IPS-18c (cell line): ENCODE data around the gene TMEM213.

Experiments used
- H3K4me3 ChIP-seq: 2 replicates; pipeline ENCODE4 v1.7.0; 2013; ENCODE audit warnings: low read depth, mild to moderate bottlenecking, low read length, moderate library complexity; ENCODE audit not compliant: insufficient read depth
- H3K9me3 ChIP-seq: one replicate; pipeline ENCODE4 v1.6.1; 2013; ENCODE audit warnings: mild to moderate bottlenecking, low read length, moderate library complexity; ENCODE audit not compliant: control insufficient read depth, insufficient read depth

TMEM213 gene

GRCh38 chr7:138880881-138881578, 83.2 kb downstream of the TMEM213 start:
- peaks cover 2% of the 10 kb centered on the region for H3K9me3 ChIP-seq
- H3K4me3 ChIP-seq: no peak overlapping the region

- Histone ChIP-seq H3K4me3 (no peak overlapping the region), H3K9me3 (peaks cover 2% of the 10 kb centered on the region)
These were observed 83.9 kb downstream of the TMEM213 start for GRCh38 chr7:138881579-138882188.

GRCh38 chr7:138882249-138882648, 84.5 kb downstream of the TMEM213 start:
- no peak overlapping the region for H3K4me3 ChIP-seq
- peaks cover 2% of the 10 kb centered on the region for H3K9me3 ChIP-seq

- H3K9me3 ChIP-seq: peaks cover 2% of the 10 kb centered on the region
- no peak overlapping the region for H3K4me3 ChIP-seq
These were observed 87.8 kb downstream of the TMEM213 start for GRCh38 chr7:138885383-138886147.

GRCh38 chr7:138886501-138886917, 88.7 kb downstream of the TMEM213 start:
- H3K4me3 ChIP-seq: no peak overlapping the region
- H3K9me3 ChIP-seq: no peaks in the 10 kb centered on the region

GRCh38 chr7:138887085-138887710, 89.4 kb downstream of the TMEM213 start:
- Histone ChIP-seq H3K4me3 (no peak overlapping the region), H3K9me3 (no peaks in the 10 kb centered on the region)
